Body of pancreas (tissue), 4 donors: ENCODE data around the gene CNNM3. TPM values are rescaled to one million over a fixed set of nuclear protein-coding genes. Genes with fewer than 3 reads are reported as not detected.

Experiments
- ATAC-seq: fragments of 150-250 bp; one replicate; pipeline ENCODE4 v1.9.1; 2016
- DNase-seq, 4 donors: peaks; one replicate each; pipeline ENCODE4 v3.0.0-alpha.2; 2019
- H3K27ac ChIP-seq, 4 donors: fragments of 200-600 bp; sonication (generic); 1 replicate in 3 of 4; 2 replicates in 1 of 4; pipeline versions ENCODE4 v1.5.1 to v1.6.1; 2016 to 2019; ENCODE audit warnings: mild to moderate bottlenecking in 1 of 4, mixed read lengths in 1 of 4, moderate library complexity in 1 of 4
- H3K27me3 ChIP-seq, 2 donors: fragments of 200-600 bp; sonication (generic); one replicate each; pipeline ENCODE4 v1.6.0; 2016; ENCODE audit warnings: mild to moderate bottlenecking in 1 of 2
- H3K36me3 ChIP-seq, 2 donors: fragments of 200-600 bp; sonication (generic); replicated peaks in 1 of 2; 2 replicates each; pipeline ENCODE4 v1.5.1; 2016; ENCODE audit warnings: low read depth in 2 of 2; ENCODE audit not compliant: insufficient read depth in 1 of 2
- H3K4me1 ChIP-seq: fragments of 200-600 bp; sonication (generic); one replicate; pipeline ENCODE4 v1.6.0; 2016
- H3K4me3 ChIP-seq, 2 donors: fragments of 200-600 bp; sonication (generic); 1 replicate in 1 of 2; 2 replicates in 1 of 2; pipeline ENCODE4 v1.5.1; 2016 to 2019
- H3K9me3 ChIP-seq, 3 donors: fragments of 200-600 bp; sonication (generic); 1 replicate in 2 of 3; 2 replicates in 1 of 3; pipeline ENCODE4 v1.5.1; 2016
- POLR2A ChIP-seq, 3 donors: fragments of 450-650 bp; IDR thresholded peaks; one replicate each; pipeline ENCODE4 v1.6.1; 2016; ENCODE audit warnings: antibody characterized with exemption in 3 of 3, mild to moderate bottlenecking in 2 of 3
- WGBS, 2 donors: methylation state at CpG; one replicate each; pipeline ENCODE4 v1.1.5; 2017; 5-methylcytosine and 5-hydroxymethylcytosine counted together
- intact Hi-C: fragments of 100-400 bp; cut with DNase I; formaldehyde crosslinking; loops from one replicate; pipeline ENCODE4 v1.15.1; 2023
- total RNA-seq, 2 donors: library from RNA; depleted of rRNA; stranded (reverse); fragments of >200 nt; gene quantifications; one replicate each; pipeline ENCODE4 v1.1.0, GENCODE V29; 2016
- TF ChIP-seq, protein P1 (sequence below), 7 experiments: fragments of 450-650 bp in 4 of 7; fragments of 200-600 bp in 3 of 7; sonication (generic) in 3 of 7; IDR thresholded peaks; one replicate each; pipeline ENCODE4 v1.5.1; 2016 to 2019; ENCODE audit warnings: antibody characterized with exemption in 7 of 7

The CNNM3 gene
- total RNA-seq, 2 donors from 2014 or later = 18.2 to 57.7 TPM

DNA sequence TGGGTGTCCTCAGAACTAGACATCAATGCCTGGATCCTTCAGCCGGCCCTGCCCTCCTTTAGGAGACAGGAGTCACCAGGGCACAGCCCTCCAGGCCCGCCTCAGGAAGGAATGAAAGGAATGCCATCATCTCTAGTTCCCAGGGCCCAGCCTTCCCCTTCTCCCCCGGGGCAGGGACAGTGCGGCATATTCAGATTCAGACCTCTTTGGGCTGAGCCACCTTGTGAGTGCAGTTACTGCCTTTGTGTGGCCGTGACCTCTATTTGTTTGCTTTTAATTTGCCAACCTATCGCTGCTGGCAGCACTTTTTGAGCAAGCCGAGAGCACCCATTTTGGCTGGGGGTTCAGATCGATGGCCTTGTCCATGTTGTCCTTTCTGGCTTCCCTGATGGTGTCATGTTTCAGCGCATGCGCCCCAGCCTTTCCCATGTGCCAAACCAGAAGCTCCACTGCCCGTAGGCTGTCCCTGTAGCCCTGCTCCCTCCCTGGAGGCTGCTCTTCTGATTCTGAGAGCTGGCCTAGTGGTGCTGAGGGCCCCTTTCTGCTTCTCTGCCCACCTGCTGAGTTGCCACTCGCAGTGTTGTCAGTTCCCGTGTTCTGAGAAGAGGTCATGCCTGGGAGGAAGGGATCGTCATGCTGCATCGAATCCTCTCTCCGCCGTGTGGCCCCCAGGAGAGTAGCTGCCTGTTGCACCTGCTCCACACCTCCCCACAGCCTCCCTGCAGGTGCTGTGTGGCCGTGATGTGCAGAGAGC lies 16.9 kb downstream of the CNNM3 start:
- TF ChIP-seq POLR2A (IDR thresholded peaks at IDR 0.05) = no peak
- TF ChIP-seq, protein P1, sequence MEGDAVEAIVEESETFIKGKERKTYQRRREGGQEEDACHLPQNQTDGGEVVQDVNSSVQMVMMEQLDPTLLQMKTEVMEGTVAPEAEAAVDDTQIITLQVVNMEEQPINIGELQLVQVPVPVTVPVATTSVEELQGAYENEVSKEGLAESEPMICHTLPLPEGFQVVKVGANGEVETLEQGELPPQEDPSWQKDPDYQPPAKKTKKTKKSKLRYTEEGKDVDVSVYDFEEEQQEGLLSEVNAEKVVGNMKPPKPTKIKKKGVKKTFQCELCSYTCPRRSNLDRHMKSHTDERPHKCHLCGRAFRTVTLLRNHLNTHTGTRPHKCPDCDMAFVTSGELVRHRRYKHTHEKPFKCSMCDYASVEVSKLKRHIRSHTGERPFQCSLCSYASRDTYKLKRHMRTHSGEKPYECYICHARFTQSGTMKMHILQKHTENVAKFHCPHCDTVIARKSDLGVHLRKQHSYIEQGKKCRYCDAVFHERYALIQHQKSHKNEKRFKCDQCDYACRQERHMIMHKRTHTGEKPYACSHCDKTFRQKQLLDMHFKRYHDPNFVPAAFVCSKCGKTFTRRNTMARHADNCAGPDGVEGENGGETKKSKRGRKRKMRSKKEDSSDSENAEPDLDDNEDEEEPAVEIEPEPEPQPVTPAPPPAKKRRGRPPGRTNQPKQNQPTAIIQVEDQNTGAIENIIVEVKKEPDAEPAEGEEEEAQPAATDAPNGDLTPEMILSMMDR (IDR thresholded peaks at IDR 0.05) = peak in 1 of 7 experiments; percentile 15
- H3K4me3 ChIP-seq = no peak overlapping the region
- intact Hi-C loops = no loop called here
- 7 to 20% methylated on average over 16 to 18 of the region's 18 CpGs for whole genome bisulfite sequencing, 2 donors
- peak overlapping the region; percentile 62 to 87 (median 74) for H3K27ac ChIP-seq
- peak; percentile 95 to 98 (median 98) for DNase-seq
- ATAC-seq = peak; percentile 95
- no peaks in the 10 kb centered on the region for H3K9me3 ChIP-seq
- peaks cover 33% of the 10 kb centered on the region for H3K4me1 ChIP-seq
- H3K27me3 ChIP-seq = no peaks in the 10 kb centered on the region
- H3K36me3 ChIP-seq = peaks cover 7 to 12% of the 10 kb centered on the region in 2 donors

DNA sequence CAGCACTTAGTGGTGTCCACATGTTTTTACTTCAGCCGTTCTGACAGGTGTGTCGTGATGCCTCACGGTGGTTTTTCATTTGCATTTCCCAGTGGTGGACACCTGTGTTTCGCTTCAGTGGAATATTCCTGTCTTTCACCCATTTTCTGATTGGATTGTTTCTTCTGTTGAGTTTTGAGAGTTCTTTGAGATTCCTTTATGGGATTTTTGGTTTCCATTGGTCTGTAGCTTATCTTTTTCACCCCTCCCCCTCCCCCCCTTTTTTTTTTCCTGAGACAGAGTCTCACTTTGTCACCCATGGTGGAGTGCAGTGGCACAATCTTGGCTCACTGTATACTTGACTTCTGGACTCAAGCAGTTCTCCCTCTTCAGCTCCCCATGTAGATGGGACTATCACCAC lies 19.8 kb downstream of the CNNM3 start:
- no peak for TF ChIP-seq POLR2A (IDR thresholded peaks at IDR 0.05)
- TF ChIP-seq, protein P1 (IDR thresholded peaks at IDR 0.05) = no peak
- DNase-seq (no peak), ATAC-seq (no peak)
- intact Hi-C loops = no loop called here
- H3K4me1 ChIP-seq = peaks cover 32% of the 10 kb centered on the region
- H3K36me3 ChIP-seq = no peaks in the 10 kb centered on the region
- WGBS, 2 donors = 93 to 97% methylated on average over 4 of the region's 4 CpGs
- no peaks in the 10 kb centered on the region for H3K27me3 ChIP-seq
- no peak overlapping the region for H3K4me3 ChIP-seq
- H3K9me3 ChIP-seq = no peaks in the 10 kb centered on the region
- no peak overlapping the region for H3K27ac ChIP-seq

DNA sequence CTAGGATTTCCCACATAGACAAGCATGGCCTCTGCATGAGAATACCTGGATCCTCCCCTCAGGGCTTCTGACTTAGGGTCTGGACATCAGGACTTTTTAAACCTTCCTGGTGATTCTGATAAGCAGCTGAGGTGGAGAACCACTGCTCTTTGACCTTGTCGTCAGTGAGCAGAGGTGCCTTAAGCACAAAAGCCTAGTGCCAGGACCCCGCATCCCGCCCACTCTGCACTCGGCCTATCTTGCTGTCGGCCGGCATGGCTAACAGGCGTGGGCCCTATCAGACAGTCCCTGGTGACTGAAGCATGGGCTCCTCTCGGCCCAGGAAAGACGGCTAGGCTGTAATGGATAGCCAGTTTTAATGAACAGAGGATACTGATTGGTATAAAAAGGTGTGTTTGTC lies 21.5 kb downstream of the CNNM3 start:
- ATAC-seq = no peak
- intact Hi-C loops = no loop called here

DNA sequence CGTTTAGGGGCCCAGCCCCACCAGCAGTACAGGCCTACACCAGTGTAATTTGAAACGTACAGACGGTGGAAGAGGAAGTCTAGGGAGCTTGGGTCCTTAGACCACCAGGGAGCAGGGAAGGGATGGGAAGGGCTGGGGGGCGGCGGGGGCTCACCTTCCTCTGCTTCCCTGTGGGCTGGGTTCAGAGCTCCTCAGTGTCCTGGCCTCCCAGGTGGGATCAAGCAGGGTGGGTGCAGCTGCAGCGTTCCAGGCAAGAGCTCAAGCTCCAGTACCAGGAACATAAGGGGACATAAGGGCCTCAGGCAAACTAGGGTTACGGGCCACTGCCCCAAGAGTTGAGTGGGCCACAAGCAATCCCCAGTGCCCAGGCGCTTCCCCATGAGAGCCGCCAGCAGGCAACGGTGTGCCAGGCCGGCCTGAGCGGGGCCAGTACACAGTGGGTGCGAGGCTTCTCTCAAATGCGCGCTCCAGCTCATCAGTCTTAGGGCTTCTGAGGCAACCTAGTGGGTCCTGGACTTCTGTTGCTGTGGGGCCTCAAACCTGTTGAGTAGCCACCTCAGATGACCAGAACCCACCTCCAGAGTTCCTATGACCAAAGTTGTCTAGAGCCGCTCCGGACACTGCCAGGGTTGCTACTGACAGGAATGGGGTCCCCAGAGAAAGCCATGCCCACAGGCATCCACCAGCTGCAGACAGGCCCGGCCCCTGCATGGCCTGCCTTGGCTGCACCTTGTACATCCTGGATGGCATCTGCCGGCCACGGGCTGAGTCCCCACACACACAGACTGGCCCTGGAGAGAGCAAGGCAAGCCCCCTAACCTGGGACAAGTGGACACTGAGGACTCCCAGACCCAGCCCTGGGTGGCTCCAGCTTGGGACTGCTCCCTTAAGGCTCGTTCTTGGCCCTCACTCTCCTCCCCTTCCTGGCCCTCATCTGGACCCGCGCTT lies 22.6 kb downstream of the CNNM3 start:
- no peak for ATAC-seq
- intact Hi-C loops = no loop called here
- no peaks in the 10 kb centered on the region for H3K27me3 ChIP-seq
- no peak overlapping the region for H3K4me3 ChIP-seq
- WGBS, 2 donors = 86 to 89% methylated on average over 8 to 23 of the region's 23 CpGs
- peak overlapping the region in 1 of 4 donors; percentile 20 for H3K27ac ChIP-seq
- H3K36me3 ChIP-seq = no peaks in the 10 kb centered on the region
- no peak for TF ChIP-seq POLR2A (IDR thresholded peaks at IDR 0.05)
- TF ChIP-seq, protein P1 (IDR thresholded peaks at IDR 0.05) = no peak
- DNase-seq = no peak
- H3K9me3 ChIP-seq = no peaks in the 10 kb centered on the region
- peaks cover 4% of the 10 kb centered on the region for H3K4me1 ChIP-seq

More for the DNA sequence above, 21.5 kb downstream of the CNNM3 start:
- no peak for TF ChIP-seq POLR2A (IDR thresholded peaks at IDR 0.05)
- TF ChIP-seq, protein P1 (IDR thresholded peaks at IDR 0.05) = no peak
- Histone ChIP-seq H3K4me1 (peaks cover 14% of the 10 kb centered on the region), H3K9me3 (no peaks in the 10 kb centered on the region), H3K27ac (no peak overlapping the region), H3K36me3 (no peaks in the 10 kb centered on the region), H3K27me3 (no peaks in the 10 kb centered on the region), H3K4me3 (no peak overlapping the region)
- DNase-seq = no peak
- 86 to 88% methylated on average over 9 of the region's 9 CpGs for WGBS, 2 donors
